Neuronal stem cell (in vitro differentiated cells): Measurements from ENCODE around the gene TUBE1.
"Not testable (repeated sequence)": the region's sequence is repeated elsewhere in the genome, so short reads cannot be mapped to it uniquely, and the experiment has no call there.

Source experiments
- DNase-seq: peaks from one replicate; pipeline ENCODE4 v3.0.0-alpha.2; 2013; ENCODE audit warnings: low spot score
- H2AFZ ChIP-seq: one replicate; pipeline ENCODE4 v1.6.1; 2013; ENCODE audit warnings: mild to moderate bottlenecking, low read length, inconsistent platforms
- H2AK5ac ChIP-seq: 2 replicates; pipeline ENCODE4 v1.6.1; 2013; ENCODE audit warnings: low read depth, mild to moderate bottlenecking, inconsistent platforms, low read length, moderate library complexity, mixed read lengths
- H2BK120ac ChIP-seq: 2 replicates; pipeline ENCODE4 v1.6.1; 2013; ENCODE audit warnings: low read depth, mild to moderate bottlenecking, inconsistent platforms, low read length, moderate library complexity, mixed read lengths
- H2BK12ac ChIP-seq: one replicate; pipeline ENCODE4 v1.6.1; 2013; ENCODE audit warnings: low read length, inconsistent platforms
- H2BK15ac ChIP-seq: 2 replicates; pipeline ENCODE4 v1.6.1; 2013; ENCODE audit warnings: mild to moderate bottlenecking, low read length, inconsistent platforms, mixed read lengths
- H2BK5ac ChIP-seq: one replicate; pipeline ENCODE4 v1.6.1; 2013; ENCODE audit warnings: inconsistent platforms, mild to moderate bottlenecking, low read length, moderate library complexity
- H3K14ac ChIP-seq: one replicate; pipeline ENCODE4 v1.6.1; 2013; ENCODE audit warnings: low read length, inconsistent platforms
- H3K18ac ChIP-seq: 2 replicates; pipeline ENCODE4 v1.6.1; 2013; ENCODE audit warnings: low read length, inconsistent platforms
- H3K23ac ChIP-seq: 2 replicates; pipeline ENCODE4 v1.6.1; 2013; ENCODE audit warnings: low read depth, mild to moderate bottlenecking, mixed read lengths, low read length, inconsistent platforms; ENCODE audit not compliant: poor library complexity
- H3K27ac ChIP-seq: replicated peaks from 3 replicates; pipeline ENCODE4 v1.5.1; 2013; ENCODE audit warnings: low read length, inconsistent platforms
- H3K27me3 ChIP-seq, 3 experiments: 2 replicates each; pipeline ENCODE4 v1.6.1; 2013; ENCODE audit warnings: low read length in 3 of 3, mild to moderate bottlenecking in 2 of 3, inconsistent platforms in 1 of 3, low read depth in 1 of 3, mixed read lengths in 1 of 3, moderate library complexity in 1 of 3; ENCODE audit not compliant: control insufficient read depth in 3 of 3, insufficient read depth in 3 of 3
- H3K36me3 ChIP-seq, 2 donors: replicated peaks in 1 of 2; 2 replicates each; pipeline ENCODE4 v1.6.1; 2013; ENCODE audit warnings: low read length in 2 of 2; ENCODE audit not compliant: control insufficient read depth in 2 of 2, insufficient read depth in 2 of 2
- H3K4ac ChIP-seq: 2 replicates; pipeline ENCODE4 v1.6.1; 2013; ENCODE audit warnings: inconsistent platforms, mild to moderate bottlenecking, low read length, moderate library complexity
- H3K4me1 ChIP-seq, 2 donors: 1 replicate in 1 of 2; 2 replicates in 1 of 2; pipeline ENCODE4 v1.6.1; 2013; ENCODE audit warnings: low read length in 2 of 2, low read depth in 1 of 2; ENCODE audit not compliant: control insufficient read depth in 2 of 2, insufficient read depth in 1 of 2
- H3K4me2 ChIP-seq: one replicate; pipeline ENCODE4 v1.6.1; 2013; ENCODE audit warnings: mild to moderate bottlenecking, low read length, inconsistent platforms; ENCODE audit not compliant: insufficient read depth, poor library complexity, severe bottlenecking
- H3K4me3 ChIP-seq, 2 donors: 2 replicates each; pipeline ENCODE4 v1.5.1; 2013; ENCODE audit warnings: low read length in 2 of 2, mild to moderate bottlenecking in 2 of 2, inconsistent platforms in 1 of 2, moderate library complexity in 1 of 2
- H3K79me1 ChIP-seq: one replicate; pipeline ENCODE4 v1.6.1; 2013; ENCODE audit warnings: low read depth, mild to moderate bottlenecking, inconsistent platforms, low read length, moderate library complexity
- H3K9ac ChIP-seq: one replicate; pipeline ENCODE4 v1.6.1; 2013; ENCODE audit warnings: mild to moderate bottlenecking, low read depth, low read length, inconsistent platforms; ENCODE audit not compliant: poor library complexity
- H3K9me3 ChIP-seq, 2 donors: replicated peaks in 1 of 2; 2 replicates each; pipeline versions ENCODE3 to v1.6.1; 2013; ENCODE audit warnings: low read length in 2 of 2, mild to moderate bottlenecking in 2 of 2, inconsistent platforms in 1 of 2, low read depth in 1 of 2, mixed read lengths in 1 of 2, moderate library complexity in 1 of 2; ENCODE audit not compliant: control insufficient read depth in 2 of 2, insufficient read depth in 1 of 2
- H4K8ac ChIP-seq: one replicate; pipeline ENCODE4 v1.6.1; 2013; ENCODE audit warnings: low read depth, mild to moderate bottlenecking, inconsistent platforms, low read length, moderate library complexity
- H4K91ac ChIP-seq: one replicate; pipeline ENCODE4 v1.6.1; 2013; ENCODE audit warnings: low read length, low read depth, mild to moderate bottlenecking, inconsistent platforms; ENCODE audit not compliant: poor library complexity
- WGBS, 2 donors: extraction: QIAGEN DNeasy Blood & Tissue Kit; methylation state at CpG; one replicate each; pipeline ENCODE4 v1.1.7; 2013; ENCODE audit warnings: missing lambda C conversion rate in 2 of 2, mixed read lengths in 1 of 2; ENCODE audit not compliant: insufficient read length in 2 of 2, insufficient replicate concordance in 1 of 2; ENCODE audit errors: extremely low coverage in 2 of 2; 5-methylcytosine and 5-hydroxymethylcytosine counted together

The TUBE1 gene

GRCh38 chr6:112051251-112051740 lies 36.0 kb downstream of the TUBE1 start:
- H3K79me1 ChIP-seq, H3K27ac ChIP-seq, H3K36me3 ChIP-seq, H4K8ac ChIP-seq, H2BK5ac ChIP-seq, H2BK120ac ChIP-seq, H2BK12ac ChIP-seq, H3K18ac ChIP-seq, H3K4me3 ChIP-seq, H2AFZ ChIP-seq, H3K4ac ChIP-seq, DNase-seq, H3K4me1 ChIP-seq, H3K4me2 ChIP-seq, H3K27me3 ChIP-seq, H4K91ac ChIP-seq, H3K23ac ChIP-seq, H3K14ac ChIP-seq, H2BK15ac ChIP-seq, H3K9ac ChIP-seq, H3K9me3 ChIP-seq, H2AK5ac ChIP-seq: not testable (repeated sequence)
- no CpG with 5 or more reads among the region's 4 CpGs for WGBS, 2 donors

- H3K9me3 ChIP-seq: peaks cover 3 to 8% of the 10 kb centered on the region in 2 donors
- no peak overlapping the region for H3K18ac ChIP-seq
- no peak for DNase-seq
- H3K4me3 ChIP-seq: no peak overlapping the region
- no peak overlapping the region for H4K8ac ChIP-seq
- H2BK12ac ChIP-seq: no peak overlapping the region
- no peaks in the 10 kb centered on the region for H3K36me3 ChIP-seq
- H3K27me3 ChIP-seq: peaks cover 0 to 3% (median 0%) of the 10 kb centered on the region in 3 experiments
- no peak overlapping the region for H2BK120ac ChIP-seq
- H4K91ac ChIP-seq: no peak overlapping the region
- H3K23ac ChIP-seq: no peak overlapping the region
- H2AFZ ChIP-seq: no peak overlapping the region
- H3K4me2 ChIP-seq: no peak overlapping the region
- H3K14ac ChIP-seq: no peak overlapping the region
- H3K9ac ChIP-seq: no peak overlapping the region
- no peak overlapping the region for H3K4ac ChIP-seq
- no peak overlapping the region for H2BK15ac ChIP-seq
- H3K4me1 ChIP-seq: no peaks in the 10 kb centered on the region
- no peak overlapping the region for H2BK5ac ChIP-seq
- no peak overlapping the region for H3K27ac ChIP-seq
- no peak overlapping the region for H2AK5ac ChIP-seq
- H3K79me1 ChIP-seq: no peaks in the 10 kb centered on the region
- WGBS, 2 donors: no CpG with 5 or more reads among the region's 5 CpGs
Observed at GRCh38 chr6:112050429-112050828, 36.9 kb downstream of the TUBE1 start.

- no peak overlapping the region for H2BK120ac ChIP-seq
- no peak overlapping the region for H4K91ac ChIP-seq
- no peaks in the 10 kb centered on the region for H3K79me1 ChIP-seq
- no peak overlapping the region for H2AK5ac ChIP-seq
- no peak overlapping the region for H3K4ac ChIP-seq
- H3K23ac ChIP-seq: no peak overlapping the region
- no peak overlapping the region for H4K8ac ChIP-seq
- H2BK15ac ChIP-seq: no peak overlapping the region
- H3K4me2 ChIP-seq: no peak overlapping the region
- H3K14ac ChIP-seq: no peak overlapping the region
- DNase-seq: no peak
- no peak overlapping the region for H2BK5ac ChIP-seq
- H3K27me3 ChIP-seq: peaks cover 0 to 3% (median 0%) of the 10 kb centered on the region in 3 experiments
- no peak overlapping the region for H3K4me3 ChIP-seq
- H3K9me3 ChIP-seq: peaks cover 3 to 8% of the 10 kb centered on the region in 2 donors
- no peak overlapping the region for H2AFZ ChIP-seq
- H3K18ac ChIP-seq: no peak overlapping the region
- no peaks in the 10 kb centered on the region for H3K4me1 ChIP-seq
- H3K36me3 ChIP-seq: no peaks in the 10 kb centered on the region
- no CpG with 5 or more reads among the region's 7 CpGs for WGBS, 2 donors
- no peak overlapping the region for H2BK12ac ChIP-seq
- no peak overlapping the region for H3K9ac ChIP-seq
- H3K27ac ChIP-seq: no peak overlapping the region
Observed at GRCh38 chr6:112049996-112050395, 37.3 kb downstream of the TUBE1 start.

- no peak overlapping the region for H3K27ac ChIP-seq
- no peak for DNase-seq
- no peak overlapping the region for H2BK12ac ChIP-seq
- H3K36me3 ChIP-seq: no peaks in the 10 kb centered on the region
- H3K4me1 ChIP-seq: no peaks in the 10 kb centered on the region
- H3K9me3 ChIP-seq: peaks cover 3 to 8% of the 10 kb centered on the region in 2 donors
- H3K4me3 ChIP-seq: no peak overlapping the region
- H2AK5ac ChIP-seq: no peak overlapping the region
- no peak overlapping the region for H2BK5ac ChIP-seq
- peak overlapping the region; percentile 11 for H3K18ac ChIP-seq
- H2BK120ac ChIP-seq: no peak overlapping the region
- no peak overlapping the region for H3K14ac ChIP-seq
- no peak overlapping the region for H4K8ac ChIP-seq
- H3K4me2 ChIP-seq: no peak overlapping the region
- no peak overlapping the region for H2BK15ac ChIP-seq
- no peak overlapping the region for H4K91ac ChIP-seq
- no peak overlapping the region for H3K23ac ChIP-seq
- no peaks in the 10 kb centered on the region for H3K79me1 ChIP-seq
- peak overlapping the region; percentile 24 for H2AFZ ChIP-seq
- H3K4ac ChIP-seq: no peak overlapping the region
- H3K27me3 ChIP-seq: peaks cover 0 to 3% (median 0%) of the 10 kb centered on the region in 3 experiments
- no CpG with 5 or more reads among the region's 6 CpGs for WGBS, 2 donors
- H3K9ac ChIP-seq: no peak overlapping the region
Observed at GRCh38 chr6:112049026-112049799, 38.1 kb downstream of the TUBE1 start.
